GM18858 (cell line): ENCODE measurements around the gene CYTH2.

Source experiments
- ATAC-seq: cut with Tn5 transposase; IDR thresholded peaks from one replicate; pipeline ENCODE4 v1.9.1; 2021; ENCODE audit not compliant: unreplicated experiment

The CYTH2 gene

DNA sequence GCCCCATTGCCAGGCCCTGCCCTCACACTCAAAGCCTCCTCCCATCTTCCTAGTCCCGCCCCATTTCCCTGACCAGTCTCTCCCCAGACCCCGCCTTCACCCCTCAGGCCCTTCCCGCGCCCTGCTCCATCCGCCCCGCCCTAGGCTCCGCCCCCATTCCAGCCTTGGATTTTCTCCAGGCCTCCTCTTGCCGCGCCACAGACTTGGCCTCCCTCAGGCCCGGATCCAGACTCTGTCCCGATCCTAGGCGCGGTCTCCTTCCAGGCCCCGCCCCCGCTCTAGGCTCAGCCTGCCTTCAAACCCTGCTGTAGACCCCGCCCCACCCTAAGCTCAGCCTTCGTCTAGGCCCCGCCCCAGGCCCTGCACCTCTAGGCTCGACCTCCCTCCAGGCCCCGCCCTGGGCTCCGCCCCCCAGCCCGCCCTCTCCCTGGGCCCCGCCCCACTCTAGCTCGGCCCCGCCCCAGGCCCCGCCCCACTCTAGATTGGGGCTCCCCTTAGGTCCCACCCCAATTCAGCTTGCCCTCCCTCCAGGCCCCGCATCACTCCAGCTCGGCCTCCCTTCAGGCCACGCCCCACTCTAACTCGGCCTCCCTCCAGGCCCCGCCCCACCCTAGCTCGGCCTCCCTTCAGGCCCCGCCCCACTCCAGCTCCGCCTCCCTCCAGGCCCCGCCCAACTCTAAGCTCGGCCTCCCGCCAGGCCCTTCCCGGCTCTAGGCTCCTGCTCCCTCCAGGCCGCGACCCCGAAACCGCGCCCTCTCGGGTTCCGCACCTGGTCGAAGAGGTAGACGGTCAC is 24.0 kb downstream of the CYTH2 start:
- no peak for ATAC-seq

DNA sequence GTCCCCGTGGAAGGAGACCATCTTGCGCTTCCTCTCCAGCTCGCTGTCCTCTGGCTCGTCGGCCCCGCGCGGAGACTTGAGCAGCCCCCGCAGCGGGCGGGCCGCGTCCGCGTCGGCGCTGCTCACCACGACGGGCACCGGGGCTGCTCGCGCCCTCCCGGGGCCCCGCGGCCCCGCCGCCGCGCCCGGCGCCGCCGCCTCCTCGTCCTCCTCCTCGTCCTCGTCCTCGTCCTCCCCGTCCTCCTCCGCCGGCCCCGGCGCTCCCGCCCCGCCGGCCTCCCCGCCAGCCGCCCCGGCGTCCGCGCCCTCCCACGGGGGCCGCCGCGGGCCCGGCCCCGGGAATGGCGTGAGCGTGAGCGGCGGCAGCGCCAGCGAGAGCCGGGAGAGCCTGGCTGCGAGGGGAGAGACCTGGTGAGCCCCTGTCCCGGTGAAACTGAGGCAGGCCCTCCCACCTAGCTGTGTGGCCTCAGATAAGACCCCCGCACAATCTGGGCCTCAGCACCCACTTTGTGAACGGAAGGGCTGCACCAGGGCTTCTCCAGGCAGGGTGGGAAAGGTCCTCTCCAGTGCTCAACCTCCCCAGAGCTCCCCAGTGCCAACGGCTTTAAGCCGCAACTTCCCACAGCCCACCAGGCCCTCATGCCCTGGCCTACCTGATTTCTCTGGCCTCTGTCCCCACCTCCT is 24.7 kb downstream of the CYTH2 start:
- no peak for ATAC-seq

DNA sequence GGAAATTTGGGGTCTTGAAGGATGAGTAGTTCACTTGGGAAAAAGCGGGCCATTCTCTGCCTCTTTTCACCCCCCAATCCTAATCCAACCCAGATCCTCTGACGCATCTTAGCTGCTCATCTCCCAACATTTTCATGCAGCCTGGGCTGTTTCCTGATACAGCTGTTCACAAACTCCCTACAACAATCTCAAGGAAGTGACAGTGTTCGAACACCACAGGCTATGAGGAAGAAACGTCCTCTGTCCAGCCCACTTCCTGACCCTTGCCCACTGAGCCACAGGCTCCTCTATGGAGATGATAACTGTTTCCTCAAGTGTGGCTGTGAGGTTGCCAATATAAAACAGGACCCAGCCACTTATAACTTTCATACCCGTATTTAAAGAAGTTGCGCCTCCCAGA is 26.2 kb downstream of the CYTH2 start:
- ATAC-seq = no peak

DNA sequence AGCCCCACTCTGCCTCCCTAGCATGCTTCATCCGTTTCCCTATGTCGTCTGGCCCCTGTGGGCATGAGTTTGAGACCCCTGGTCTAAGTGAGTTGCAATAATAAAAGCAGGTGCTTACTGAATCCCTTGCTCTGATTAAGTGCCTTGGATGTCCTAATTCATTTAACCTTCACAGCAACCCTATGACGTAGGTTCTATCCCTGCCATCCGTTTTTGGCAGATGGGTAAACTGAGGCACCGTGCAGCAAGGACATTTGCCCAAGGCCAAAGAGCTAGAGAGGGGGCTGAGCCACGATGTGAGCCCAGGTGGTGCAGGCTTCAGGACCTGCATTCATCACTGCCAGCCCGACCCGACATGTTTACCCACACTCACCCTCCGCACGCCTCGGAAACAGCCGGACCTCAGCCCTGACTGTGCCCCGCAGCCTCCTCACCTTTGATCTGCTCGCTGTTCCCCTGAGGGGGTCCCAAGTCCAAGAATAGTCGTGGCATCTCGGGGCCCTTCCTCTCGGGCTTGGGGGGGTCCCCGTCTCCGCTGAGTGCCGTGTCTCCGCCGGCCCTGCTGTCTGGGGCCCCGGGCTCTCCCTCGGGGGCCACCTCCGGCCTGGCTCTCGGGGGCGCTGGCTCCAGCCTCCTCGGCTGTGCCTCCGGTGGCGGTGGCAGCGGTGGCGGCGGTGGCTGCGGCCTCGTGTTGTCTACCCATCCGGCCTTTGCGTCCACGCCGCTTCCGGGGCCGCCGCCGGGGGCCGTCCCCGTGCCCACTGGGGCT is 28.0 kb downstream of the CYTH2 start:
- ATAC-seq = no peak

DNA sequence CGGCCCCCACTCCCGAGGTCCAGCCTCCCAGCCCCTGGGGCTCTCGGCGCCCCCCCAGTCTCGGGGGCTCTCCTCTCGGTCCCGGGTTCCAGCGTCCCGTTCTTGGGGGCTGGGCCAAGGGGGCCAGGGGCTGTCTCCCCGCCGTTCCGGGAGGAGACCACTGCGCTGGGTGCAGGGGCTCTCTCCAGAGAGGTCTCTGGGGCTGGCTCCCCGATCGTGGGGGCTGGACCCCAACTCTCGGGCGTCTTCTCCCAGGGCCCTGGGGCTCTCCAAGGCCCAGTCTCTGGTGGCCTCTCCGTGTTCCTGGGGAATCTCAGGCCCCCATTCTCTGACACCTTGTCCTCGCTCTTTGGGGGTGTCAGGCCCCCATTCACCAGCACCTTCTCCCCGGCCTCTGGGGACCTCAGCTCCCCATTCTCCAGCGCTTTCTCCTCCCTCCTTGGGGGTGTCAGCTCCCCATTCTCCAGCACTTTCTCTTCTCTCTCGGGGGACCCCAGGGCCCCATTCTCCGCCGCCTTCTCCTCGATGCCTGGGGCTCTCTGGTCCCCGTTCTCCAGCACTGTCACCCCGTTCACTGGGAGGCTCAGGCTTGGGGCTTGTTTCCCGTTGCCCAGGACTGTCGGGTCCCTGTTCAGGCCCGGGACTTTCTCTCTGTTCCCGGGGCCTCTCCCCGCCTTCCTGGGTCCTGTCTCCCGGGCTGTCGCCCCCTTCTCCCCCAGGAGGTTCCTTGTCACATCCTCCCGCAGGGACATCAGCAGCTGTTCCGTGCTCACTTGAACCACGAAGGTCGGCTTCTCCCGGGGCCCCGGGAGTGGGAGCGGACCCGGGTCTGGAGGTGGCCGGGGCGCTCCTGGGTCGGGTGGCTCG is 28.8 kb downstream of the CYTH2 start:
- no peak for ATAC-seq

DNA sequence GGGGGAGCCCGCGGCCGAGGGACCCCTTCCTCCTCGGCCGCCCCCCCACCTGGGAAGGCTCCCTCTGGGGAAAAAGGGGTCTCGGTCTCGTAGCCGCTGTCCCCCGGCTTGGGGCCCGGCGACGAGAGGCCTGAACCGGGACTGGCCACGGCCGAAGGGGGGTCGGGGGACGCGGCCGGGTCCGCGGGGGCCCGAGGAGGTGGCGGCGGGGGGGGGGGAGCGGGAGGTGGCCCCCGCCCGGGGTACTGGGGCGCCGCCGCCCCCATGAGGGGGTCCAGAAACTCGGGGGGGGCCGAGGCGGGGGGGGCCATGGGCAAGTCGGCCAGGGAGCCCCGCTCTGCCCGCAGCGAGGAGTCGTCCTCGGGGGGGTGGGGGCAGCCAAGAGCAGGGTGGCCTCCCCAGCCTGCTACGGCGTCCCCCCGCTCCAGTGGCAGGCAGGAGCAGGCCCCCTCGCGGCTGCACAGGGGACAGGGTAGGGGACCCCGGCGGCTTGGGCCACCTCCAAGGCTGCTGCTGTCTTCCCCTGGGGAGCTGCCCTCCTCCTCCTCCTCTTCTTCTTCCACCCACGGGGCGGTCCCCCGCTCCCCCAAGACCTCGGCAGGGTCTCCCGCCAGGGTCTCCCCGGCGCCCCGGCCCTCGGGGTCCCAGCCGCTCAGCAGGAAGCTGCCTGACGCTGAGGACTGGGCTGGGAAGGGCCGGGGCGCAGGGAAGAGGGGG is 29.6 kb downstream of the CYTH2 start:
- no peak for ATAC-seq

DNA sequence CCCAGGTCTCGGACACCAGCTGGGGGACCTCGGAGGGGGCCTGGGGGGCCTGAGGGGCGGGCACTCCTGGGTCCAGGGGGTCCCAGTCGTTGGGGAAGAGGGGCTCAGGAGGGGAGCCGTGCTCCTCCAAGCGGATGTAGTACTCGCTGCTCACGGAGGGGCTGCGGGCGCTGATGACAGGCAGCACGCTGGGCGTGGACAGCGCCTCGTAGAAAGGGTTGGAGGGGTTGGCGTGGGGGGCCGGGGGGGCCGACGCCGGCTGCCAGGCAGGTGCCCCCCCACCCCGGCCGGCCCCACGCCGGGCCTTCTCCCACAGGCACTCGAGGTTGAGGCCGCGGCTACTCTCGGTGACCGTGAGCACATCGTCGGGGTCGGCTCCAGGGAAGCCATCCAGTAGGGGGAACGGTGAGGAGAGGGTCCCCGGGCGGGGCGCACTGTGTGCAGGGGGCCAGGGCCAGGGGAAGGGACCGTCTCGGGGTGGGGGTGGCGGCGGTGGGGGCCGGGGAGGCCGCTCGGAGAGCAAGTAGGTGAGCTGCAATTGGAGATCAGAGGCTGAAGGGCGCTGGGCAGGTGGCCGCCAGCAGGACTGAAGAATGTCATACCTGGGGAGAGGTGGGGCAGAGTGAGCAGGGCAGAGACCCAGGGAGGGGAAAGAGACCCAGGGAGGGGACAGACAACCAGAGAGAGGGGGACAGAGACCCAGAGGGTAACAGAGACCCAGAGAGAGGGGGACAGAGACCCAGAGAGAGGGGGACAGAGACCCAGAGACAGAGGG is 30.3 kb downstream of the CYTH2 start:
- no peak for ATAC-seq

DNA sequence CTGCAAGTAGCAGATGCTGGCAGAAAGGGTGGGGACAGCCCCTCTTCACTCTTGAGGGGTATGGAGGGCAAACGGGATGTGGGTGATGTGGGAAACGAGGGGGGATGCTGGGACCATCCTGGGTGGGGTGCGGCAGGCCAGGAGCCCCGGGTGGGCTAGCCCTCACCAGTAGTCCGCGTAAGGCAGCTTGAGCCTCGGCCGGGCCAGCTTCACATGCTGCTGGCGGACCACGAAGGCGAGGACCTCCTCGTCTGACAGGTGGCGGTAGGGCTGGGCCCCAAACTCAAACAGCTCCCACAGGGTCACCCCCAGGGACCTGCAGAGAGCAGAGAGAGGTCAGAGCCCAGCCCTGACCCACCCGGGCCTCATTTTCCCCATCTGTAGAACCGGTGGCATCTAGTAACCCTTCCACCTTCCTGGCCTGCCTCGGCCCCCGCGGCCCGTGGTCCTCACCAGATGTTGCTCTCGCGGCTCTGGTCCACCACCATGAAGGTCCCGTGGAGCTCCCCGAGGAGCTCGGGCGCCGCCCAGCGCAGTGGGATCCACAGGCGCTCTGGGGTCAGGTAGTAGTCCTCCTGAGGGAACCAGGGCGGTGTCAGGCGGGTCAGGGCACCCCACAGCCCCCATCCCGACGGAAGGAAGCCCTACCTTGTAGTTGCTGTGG is 31.8 kb downstream of the CYTH2 start:
- ATAC-seq = no peak

DNA sequence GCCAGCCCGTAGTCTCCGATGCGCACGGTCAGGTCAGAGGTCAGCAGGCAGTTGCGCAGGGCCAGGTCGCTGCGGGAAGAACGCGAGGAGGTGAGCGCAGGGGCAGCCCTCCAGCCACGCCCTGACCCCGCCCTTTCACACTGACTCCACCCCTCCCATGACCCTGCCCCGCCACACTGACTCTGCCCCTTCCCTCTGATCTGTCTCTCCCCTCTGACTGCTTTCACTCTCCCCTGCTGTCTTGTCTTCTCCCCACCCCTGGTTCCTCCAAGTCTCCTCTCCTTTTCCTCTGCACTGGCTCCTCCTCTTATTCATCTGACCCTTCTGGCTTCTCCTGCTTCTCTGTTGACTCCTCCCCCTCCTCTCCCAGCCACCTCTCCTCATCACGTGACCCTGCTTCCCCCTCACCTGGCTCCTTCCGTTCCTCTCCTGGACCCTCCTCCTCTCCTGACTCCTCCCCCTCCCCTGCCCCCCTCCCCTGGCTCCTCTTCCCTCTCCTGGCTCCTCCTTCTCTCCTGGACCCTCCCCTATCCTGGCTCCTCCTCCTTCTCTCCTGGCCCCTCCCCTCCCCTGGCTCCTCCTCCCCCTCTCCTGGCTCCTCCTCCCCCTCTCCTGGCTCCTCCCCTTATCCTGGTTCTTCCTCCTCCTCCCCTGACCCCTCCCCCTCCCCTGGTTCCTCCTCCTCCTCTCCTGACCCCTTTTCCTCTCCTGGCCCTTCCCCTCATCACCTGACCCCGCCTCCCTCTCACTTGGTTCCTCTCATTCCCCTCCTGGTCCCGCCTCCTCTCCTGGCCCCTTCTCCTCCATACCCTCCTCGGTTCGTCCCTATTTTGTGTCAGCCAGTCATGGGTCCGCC is 32.6 kb downstream of the CYTH2 start:
- no peak for ATAC-seq

DNA sequence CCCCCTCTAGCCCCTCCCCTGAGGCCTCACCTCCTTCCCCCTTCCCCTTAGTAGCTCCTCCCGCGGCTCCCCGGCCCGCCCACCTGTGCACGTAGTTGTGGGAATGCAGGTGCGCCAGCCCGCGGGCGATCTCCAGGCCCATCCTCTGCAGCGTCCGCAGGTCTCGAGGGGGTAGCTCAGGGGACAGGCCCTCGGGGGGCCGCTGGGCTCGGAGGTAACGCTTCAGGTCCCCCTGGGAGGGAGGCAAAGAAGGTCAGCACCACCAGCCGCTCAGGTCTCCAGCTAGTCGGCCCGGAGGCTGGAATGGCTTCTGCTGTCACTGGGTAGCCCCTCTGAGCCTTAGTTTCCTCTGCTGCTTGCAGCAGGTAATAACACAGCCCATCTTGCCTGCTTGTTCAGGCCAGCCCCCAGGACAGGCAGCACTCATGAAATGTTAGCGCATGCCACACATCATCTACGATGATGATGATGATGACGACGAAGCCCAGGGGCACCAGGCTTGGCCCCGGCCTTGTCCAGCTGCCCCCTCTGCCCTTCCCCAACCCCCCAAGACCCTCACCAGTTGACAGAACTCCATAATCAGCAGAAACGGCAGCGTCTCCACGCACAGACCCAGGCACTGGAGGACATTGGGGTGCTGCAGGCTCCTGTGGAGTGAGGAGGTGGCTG is 33.3 kb downstream of the CYTH2 start:
- no peak for ATAC-seq

DNA sequence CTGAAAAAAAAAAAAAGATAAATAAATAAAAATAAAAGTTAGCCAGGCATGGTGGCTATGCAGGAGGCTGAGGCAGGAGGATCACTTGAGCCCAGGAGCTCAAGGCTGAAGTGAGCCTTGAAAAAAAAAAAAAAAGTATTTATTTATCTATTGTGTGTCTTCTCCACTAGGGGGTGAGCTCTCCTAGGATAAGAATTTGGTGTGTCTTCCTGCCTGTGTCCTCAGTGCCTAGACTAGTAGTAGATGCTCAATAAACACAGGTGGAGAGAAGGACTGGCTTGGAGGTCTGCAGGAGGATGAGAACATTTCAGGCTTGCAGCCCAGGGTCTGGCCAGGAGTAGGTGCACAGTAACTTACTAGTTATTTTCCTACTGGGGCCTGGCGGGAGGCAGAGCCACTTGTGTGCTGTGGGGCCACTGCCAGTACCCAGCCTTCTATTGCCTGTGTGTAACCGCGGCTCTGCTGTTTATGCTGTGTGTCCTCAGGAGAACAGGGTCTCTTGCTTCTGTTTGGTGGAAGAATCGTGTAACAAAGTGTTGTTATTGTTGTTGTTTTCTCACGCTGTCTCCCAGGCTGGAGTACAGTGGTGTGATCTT is 37.1 kb downstream of the CYTH2 start:
- no peak for ATAC-seq

DNA sequence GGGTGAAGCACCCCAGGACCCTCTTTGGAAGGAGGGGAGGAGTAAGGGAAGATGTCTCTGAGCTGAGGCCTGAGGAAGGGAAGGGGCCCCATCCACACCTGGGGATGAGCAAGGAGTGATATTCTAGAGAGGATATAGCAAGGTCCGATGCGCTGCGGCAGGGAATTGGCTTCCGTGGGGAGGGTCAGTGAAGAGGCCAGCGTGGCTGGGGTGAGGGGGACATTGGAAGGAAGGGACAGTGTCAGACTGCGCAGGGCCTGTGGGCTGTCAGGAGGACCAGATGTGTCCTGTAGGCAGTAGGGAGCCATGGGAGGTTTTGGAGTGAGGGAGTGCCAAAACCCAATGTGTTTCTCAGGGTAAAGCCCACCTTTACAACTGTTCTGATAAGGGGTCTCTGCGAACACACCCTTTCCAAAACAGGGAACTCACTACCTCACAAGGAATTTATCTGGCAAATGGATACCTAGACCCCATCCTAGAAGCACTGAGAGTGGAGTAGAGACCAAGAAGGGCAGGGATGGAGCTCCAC is 38.8 kb downstream of the CYTH2 start:
- no peak for ATAC-seq

DNA sequence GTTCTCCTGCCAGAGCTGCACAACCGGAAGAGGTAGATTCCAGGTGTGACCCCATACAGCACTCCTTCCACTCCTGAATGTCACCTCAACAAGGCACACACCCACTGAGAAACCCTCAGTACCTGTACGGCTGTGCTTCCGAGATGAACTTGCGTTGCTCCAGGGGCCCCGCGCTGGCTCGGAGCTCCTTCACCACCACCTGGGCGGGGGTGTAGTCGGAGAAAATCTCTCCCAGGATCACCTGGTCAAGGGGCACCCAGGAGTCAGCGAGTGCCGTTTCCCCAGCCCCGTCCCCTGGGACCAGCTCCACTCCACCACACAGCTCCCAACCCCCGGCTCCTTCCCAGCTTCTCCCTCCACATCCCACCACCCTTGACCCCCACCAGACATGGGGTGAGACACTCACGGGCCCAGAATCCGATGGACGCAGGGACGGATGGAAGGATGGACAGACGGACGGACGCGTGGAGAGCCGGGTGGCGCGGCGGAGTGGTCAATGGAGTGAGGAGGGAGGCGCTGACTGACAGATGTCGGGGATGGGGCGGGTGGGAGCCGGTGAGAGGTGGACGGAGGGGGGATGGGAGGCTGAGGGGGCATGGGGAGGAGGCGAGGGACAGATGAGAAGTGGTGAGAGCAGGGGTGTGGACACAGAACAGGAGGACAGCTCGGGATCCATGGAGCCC is 39.7 kb downstream of the CYTH2 start:
- no peak for ATAC-seq

DNA sequence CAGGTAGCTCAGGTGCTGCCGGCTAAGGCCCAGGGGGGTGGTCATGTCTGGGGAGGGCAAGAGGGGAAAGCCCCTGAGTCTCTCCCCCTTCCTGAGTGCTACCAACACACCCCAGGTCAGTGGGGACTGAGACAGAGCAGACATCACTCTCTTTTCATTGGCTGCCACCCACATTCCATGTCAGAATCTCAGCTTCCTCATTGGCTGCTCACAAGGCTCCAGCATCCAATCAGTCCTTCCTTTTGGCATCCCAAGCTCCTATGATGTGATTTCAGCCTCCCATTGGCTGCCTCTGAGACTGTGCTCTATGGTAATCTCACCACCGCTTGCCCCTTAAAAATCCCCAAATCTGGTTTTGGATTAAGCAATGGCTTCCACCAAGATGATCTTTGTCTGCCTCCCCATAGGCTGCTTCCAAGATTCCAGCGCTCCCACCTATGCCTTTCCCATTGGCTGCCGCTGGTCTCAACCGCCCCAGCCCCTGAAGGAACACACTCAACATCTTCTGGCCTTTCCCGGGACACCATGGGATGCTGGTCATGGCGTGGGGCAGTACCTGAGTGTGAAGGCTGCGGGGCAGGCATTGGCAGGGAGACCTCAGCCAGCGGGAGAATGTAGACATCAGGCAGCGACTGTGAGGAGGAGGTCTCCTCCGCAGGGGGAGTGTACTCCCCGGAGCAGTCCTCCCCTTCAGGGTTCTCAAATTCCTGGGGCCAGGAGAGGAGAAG is 40.5 kb downstream of the CYTH2 start:
- no peak for ATAC-seq

DNA sequence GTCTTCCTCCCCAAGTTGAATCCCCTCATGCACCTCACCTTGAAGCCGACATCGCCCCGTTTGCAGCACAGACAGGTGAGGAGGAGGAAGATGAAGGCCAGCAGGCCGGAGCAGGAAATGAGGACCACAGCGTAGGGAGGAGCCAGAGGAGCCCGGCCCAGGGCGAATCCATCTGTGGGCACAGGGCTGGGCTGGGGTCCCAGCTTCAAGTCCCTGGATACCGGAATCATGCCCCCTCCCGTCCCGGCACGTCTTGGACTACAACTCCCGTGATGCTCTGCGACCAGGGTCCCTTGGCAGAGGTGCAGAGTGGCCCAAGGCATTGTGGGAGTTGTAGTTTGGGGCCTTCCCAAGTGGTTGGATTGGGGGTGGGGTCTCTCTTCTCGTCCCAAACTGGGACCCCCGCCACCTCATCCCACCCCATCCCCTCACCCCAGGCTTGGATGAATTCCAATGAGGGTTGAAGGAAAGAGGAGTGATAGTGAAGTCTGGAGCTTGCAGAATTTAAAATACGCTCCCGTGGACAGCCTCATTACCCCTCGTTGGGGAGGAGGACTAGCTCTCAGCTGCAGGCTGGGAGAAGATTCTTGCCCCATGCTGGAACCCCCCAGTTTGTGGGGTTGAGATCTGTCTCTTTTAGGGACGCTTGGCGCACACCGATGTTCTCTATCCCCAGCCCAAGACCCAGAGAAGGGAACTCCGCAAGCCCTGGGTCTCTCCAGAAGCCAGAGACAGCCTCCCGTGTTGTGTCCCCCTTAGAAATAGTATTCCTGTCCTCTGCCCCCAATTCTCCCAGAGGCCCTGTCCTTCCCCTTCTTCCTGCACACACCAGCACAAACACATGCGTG is 41.5 kb downstream of the CYTH2 start:
- no peak for ATAC-seq
